ENCODE data around the gene NOMO2.
"Not testable (repeated sequence)": the region's sequence is repeated elsewhere in the genome, so short reads cannot be mapped to it uniquely, and the experiment has no call there.

The NOMO2 gene

DNA sequence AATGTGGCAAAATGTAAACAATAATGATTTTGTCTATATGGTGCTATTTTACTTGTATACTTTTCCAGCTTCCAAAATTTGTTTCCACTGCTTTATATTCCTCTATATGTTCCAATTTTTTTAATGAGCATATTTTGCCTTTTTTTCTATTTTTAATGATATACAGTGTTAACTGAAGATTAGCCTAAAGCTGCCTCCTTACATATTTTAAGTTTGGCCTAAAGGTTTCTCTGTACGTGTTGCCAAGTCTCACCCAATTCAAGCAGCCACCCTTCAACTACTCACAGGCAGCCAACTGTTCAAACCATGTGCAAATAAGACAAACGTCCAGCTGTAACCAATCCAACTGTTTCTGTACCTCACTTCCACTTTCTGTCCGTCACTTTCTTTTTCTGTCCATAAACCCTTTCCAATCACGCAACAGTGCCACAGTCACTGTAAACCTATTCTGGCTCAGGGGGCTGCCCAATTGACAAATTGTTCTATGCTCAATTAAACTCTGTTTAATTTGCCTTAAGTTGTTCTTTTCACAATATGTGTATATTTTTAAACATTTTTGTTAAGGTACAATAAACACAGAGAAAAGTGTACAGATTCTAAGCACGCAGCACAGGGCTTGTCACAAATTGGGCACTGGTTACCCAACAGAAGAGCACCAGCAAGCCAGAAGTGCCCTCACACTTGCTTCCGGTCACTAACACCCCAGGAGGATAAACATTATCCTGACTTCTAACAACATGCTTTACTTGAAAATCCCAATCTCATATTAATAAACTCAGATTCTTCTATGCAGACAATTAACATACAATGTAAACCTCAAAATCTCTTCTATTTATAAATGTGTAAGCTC, 17.4 kb downstream of the NOMO2 start:
- H3K4me3 Mint-ChIP-seq; H3K27ac Mint-ChIP-seq; H3K36me3 Mint-ChIP-seq; H3K9me3 Mint-ChIP-seq (ENCODE audit: low read depth); H3K4me1 Mint-ChIP-seq (ENCODE audit: low read depth); H3K27me3 Mint-ChIP-seq: not testable (repeated sequence)

GRCh38 chr16:18541912-18542311, 20.0 kb downstream of the NOMO2 start:
- not testable (repeated sequence) for H3K36me3 Mint-ChIP-seq; H3K27me3 Mint-ChIP-seq; H3K9me3 Mint-ChIP-seq (ENCODE audit: low read depth); H3K4me1 Mint-ChIP-seq (ENCODE audit: low read depth); H3K4me3 Mint-ChIP-seq; H3K27ac Mint-ChIP-seq

- H3K4me3 Mint-ChIP-seq; H3K27ac Mint-ChIP-seq; H3K9me3 Mint-ChIP-seq (ENCODE audit: low read depth); H3K27me3 Mint-ChIP-seq; H3K36me3 Mint-ChIP-seq; H3K4me1 Mint-ChIP-seq (ENCODE audit: low read depth): not testable (repeated sequence)
Measured at GRCh38 chr16:18537004-18537403, 24.9 kb downstream of the NOMO2 start.

DNA sequence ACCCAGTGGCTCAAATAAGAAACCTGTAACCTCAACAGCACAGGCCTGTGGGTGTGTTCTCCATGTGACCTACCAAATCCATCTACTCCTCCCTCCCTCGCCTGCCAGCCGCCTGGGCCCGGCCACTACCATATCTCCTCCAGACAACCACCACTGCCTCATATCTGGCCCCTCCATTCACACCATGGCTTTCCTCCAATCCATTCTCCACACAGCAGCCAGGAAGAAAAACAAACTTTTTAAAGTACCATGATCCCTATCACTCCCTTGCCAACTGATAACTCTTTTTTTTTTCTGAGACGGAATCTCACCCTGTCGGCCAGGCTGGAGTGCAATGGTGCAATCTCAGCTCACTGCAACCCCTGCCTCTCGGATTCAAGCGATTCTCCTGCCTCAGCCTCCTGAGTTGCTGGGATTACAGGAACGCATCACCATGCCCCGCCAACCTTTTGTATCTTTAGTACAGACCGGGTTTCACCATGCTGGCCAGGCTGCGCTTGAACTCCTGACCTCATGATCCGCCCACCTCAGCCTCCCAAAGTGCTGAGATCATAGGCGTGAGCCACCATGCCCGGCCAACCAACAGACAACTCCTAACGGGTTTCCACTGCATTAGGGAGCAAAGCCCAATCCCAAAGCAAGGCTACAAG, 26.3 kb downstream of the NOMO2 start:
- H3K27ac Mint-ChIP-seq; H3K36me3 Mint-ChIP-seq; H3K4me1 Mint-ChIP-seq (ENCODE audit: low read depth); H3K4me3 Mint-ChIP-seq; H3K9me3 Mint-ChIP-seq (ENCODE audit: low read depth); H3K27me3 Mint-ChIP-seq: not testable (repeated sequence)

DNA sequence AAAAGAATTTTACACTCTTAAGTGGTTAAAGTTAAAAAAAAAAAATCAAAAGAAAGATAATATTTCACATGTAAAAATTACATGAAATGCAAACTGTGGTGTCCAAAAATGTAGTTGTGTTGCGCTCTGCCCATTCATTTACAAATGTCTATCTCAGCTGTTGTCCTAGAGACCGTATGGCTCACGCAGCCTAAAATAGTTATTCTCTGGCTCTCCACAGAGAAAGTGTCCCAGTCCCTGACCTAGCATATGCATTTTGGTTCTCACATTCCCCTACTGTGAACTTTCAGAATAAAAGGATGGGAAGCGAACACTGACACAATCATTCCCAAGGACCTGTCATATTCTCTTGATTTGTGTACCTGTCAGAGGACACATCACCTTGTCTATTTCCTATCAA, 27.6 kb downstream of the NOMO2 start:
- H3K4me1 Mint-ChIP-seq (ENCODE audit: low read depth) = not testable (repeated sequence)

GRCh38 chr16:18531323-18531722, 30.6 kb downstream of the NOMO2 start:
- not testable (repeated sequence) for H3K4me1 Mint-ChIP-seq (ENCODE audit: low read depth); H3K27me3 Mint-ChIP-seq; H3K9me3 Mint-ChIP-seq (ENCODE audit: low read depth); H3K36me3 Mint-ChIP-seq; H3K27ac Mint-ChIP-seq; H3K4me3 Mint-ChIP-seq

More for the DNA sequence above, 27.6 kb downstream of the NOMO2 start:
- H3K36me3 Mint-ChIP-seq; H3K9me3 Mint-ChIP-seq (ENCODE audit: low read depth); H3K27me3 Mint-ChIP-seq; H3K27ac Mint-ChIP-seq; H3K4me3 Mint-ChIP-seq: not testable (repeated sequence)

GRCh38 chr16:18530329-18530728, 31.6 kb downstream of the NOMO2 start:
- H3K9me3 Mint-ChIP-seq (ENCODE audit: low read depth); H3K27me3 Mint-ChIP-seq; H3K4me3 Mint-ChIP-seq; H3K27ac Mint-ChIP-seq; H3K4me1 Mint-ChIP-seq (ENCODE audit: low read depth); H3K36me3 Mint-ChIP-seq: not testable (repeated sequence)

- H3K27me3 Mint-ChIP-seq; H3K4me3 Mint-ChIP-seq; H3K4me1 Mint-ChIP-seq (ENCODE audit: low read depth); H3K36me3 Mint-ChIP-seq; H3K9me3 Mint-ChIP-seq (ENCODE audit: low read depth); H3K27ac Mint-ChIP-seq: not testable (repeated sequence)
Measured at GRCh38 chr16:18526547-18526946, 35.4 kb downstream of the NOMO2 start.

DNA sequence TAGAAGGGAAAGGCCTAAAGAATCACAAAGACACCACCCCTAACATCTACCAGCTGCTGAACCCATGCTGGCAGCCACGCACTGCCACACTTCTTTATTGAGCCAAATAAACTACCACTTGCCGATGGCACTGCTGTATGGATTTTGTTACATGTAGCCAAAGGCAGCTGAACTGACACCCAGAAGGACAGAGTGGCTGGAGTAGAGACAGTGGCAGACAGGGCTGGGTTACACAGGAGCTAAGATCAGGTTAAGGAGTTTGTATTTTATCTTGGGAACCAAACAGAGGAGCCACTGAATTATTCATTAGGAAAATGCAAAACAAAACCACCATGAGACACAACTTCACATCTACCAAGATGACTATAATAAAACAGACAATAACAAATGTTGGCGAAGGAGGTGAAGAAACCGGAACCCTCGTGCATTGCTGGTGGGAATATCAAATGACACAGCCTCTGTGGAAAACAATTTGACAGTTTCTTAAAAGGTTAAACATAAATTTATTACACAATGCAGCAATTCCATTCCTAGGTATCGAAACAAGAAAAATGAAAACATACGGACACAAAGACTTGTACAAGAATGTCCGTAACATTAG, 35.9 kb downstream of the NOMO2 start:
- not testable (repeated sequence) for H3K4me1 Mint-ChIP-seq (ENCODE audit: low read depth); H3K27me3 Mint-ChIP-seq; H3K36me3 Mint-ChIP-seq; H3K4me3 Mint-ChIP-seq; H3K9me3 Mint-ChIP-seq (ENCODE audit: low read depth); H3K27ac Mint-ChIP-seq

GRCh38 chr16:18522637-18523036, 39.3 kb downstream of the NOMO2 start:
- not testable (repeated sequence) for H3K27me3 Mint-ChIP-seq; H3K4me1 Mint-ChIP-seq (ENCODE audit: low read depth); H3K4me3 Mint-ChIP-seq; H3K27ac Mint-ChIP-seq; H3K9me3 Mint-ChIP-seq (ENCODE audit: low read depth); H3K36me3 Mint-ChIP-seq

DNA sequence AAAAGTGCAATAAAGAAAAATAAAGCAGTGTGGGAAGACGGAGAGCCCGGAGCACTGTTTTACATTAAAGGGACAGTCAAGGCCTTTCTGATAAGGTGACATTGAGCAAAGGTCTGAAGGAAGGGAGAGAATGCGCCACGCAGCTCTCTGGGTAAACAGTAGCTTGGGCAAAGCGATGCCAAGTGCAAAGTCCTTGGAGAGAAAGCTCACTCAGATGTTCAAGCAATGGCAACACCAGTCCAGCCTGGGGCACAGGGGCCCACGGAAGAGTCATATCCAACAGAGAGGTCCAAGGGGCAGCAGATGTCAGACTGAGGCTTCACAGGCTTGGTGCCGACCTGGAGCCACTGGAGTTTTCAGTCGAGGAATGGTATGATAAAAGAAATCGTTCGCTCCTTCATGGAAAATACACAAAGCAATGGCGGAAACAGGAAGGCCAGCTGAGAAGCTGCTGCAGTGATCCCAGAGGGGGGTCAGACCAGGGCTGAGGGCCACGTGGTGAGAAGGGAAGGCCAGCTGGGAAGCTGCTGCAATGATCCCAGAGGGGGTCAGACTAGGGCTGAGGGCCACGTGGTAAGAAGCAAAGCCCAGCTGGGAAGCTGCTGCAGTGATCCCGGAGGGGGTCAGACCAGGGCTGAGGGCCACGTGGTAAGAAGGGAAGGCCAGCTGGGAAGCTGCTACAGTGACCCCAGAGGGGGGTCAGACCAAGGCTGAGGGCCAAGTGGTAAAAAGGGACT, 40.3 kb downstream of the NOMO2 start:
- H3K27ac Mint-ChIP-seq; H3K9me3 Mint-ChIP-seq (ENCODE audit: low read depth); H3K36me3 Mint-ChIP-seq; H3K27me3 Mint-ChIP-seq; H3K4me1 Mint-ChIP-seq (ENCODE audit: low read depth); H3K4me3 Mint-ChIP-seq: not testable (repeated sequence)

GRCh38 chr16:18518536-18519283, 43.2 kb downstream of the NOMO2 start:
- not testable (repeated sequence) for H3K27ac Mint-ChIP-seq; H3K9me3 Mint-ChIP-seq (ENCODE audit: low read depth); H3K4me3 Mint-ChIP-seq

DNA sequence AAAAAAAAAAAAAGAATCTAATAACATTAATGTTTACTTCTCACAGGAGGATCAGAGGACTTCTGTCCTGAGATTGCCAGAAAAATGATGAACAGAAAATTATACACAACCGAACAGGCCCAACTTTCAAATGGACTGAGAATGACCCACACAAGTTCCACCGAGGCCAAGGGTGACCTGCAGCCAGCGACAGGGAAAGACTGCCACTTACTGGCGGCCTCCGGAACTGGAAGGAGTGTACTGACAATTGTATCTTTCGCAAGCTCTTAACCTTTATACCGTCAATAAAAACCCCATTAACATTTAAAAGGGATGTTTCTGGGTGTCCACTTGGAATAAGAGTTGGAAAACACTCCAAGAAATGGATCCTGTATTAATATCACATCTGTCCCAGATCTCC, 63.5 kb downstream of the NOMO2 start:
- H3K27me3 Mint-ChIP-seq; H3K9me3 Mint-ChIP-seq (ENCODE audit: low read depth); H3K36me3 Mint-ChIP-seq; H3K4me3 Mint-ChIP-seq; H3K27ac Mint-ChIP-seq; H3K4me1 Mint-ChIP-seq (ENCODE audit: low read depth): not testable (repeated sequence)

More at GRCh38 chr16:18518536-18519283, 43.2 kb downstream of the NOMO2 start:
- not testable (repeated sequence) for H3K27me3 Mint-ChIP-seq; H3K36me3 Mint-ChIP-seq; H3K4me1 Mint-ChIP-seq (ENCODE audit: low read depth)

DNA sequence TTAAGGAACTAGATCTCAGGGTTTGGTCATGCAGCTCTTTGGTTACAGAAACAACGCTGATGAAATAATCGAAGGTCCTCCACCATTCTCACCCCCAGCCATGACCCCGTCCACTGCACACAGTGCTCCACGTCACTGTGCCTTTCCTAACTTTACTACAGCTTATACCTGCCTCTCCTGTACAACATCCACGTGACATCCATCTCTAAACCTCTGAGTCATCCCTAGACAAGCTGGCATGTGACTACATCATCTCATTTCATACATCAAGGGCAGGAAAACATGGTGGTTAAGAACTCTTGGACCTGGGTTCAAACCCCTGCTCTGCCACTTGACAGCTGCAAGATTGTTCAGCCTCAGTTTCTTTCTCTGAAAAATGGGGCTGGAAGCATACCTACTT, 64.9 kb downstream of the NOMO2 start:
- H3K4me1 Mint-ChIP-seq (ENCODE audit: low read depth); H3K4me3 Mint-ChIP-seq; H3K9me3 Mint-ChIP-seq (ENCODE audit: low read depth); H3K27ac Mint-ChIP-seq; H3K27me3 Mint-ChIP-seq; H3K36me3 Mint-ChIP-seq: not testable (repeated sequence)
